ENCODE results near the gene NCOA6. TPM values are rescaled to one million over a fixed set of nuclear protein-coding genes. Genes with fewer than 3 reads are reported as not detected.
"Not testable (repeated sequence)": the region's sequence is repeated elsewhere in the genome, so short reads cannot be mapped to it uniquely, and the experiment has no call there.

Gene NCOA6
- polyA plus RNA-seq, 1 donor from 2014 or later, result 13.0 TPM

- Histone ChIP-seq H3F3A (ENCODE audit: insufficient read depth, low read length, poor library complexity, severe bottlenecking) (no peaks in the 10 kb centered on the region), H3K27ac (ENCODE audit: low read length) (no peak overlapping the region), H3K4me2 (ENCODE audit: low read length) (no peak overlapping the region), H4K20me1 (ENCODE audit: insufficient read depth) (peaks cover 8% of the 10 kb centered on the region), H3K9me2 (ENCODE audit: insufficient read depth, low read length) (no peaks in the 10 kb centered on the region), H3K4me3 (ENCODE audit: low read length) (no peak overlapping the region), H3K79me2 (replicated peaks; ENCODE audit: insufficient read depth, low read length) (peaks cover 74% of the 10 kb centered on the region), H3K9ac (ENCODE audit: low read length) (no peak overlapping the region), H3K9me3 (ENCODE audit: low read length) (no peaks in the 10 kb centered on the region), H3K36me3 (ENCODE audit: insufficient read depth, low read length) (no peaks in the 10 kb centered on the region), H3K27me3 (ENCODE audit: insufficient read depth, low read depth, low read length) (no peaks in the 10 kb centered on the region), H2AFZ (ENCODE audit: low read depth, low read length) (no peak overlapping the region)
- no peak for TF ChIP-seq POLR2AphosphoS5 (IDR thresholded peaks at IDR 0.05)
- no peak for TF ChIP-seq CTCF (IDR thresholded peaks at IDR 0.05; ENCODE audit: poor library complexity, severe bottlenecking)
- no peak for TF ChIP-seq EP300 (conservative IDR thresholded peaks at IDR 0.05; ENCODE audit: poor library complexity, severe bottlenecking)
- TF ChIP-seq TAF1 (IDR thresholded peaks at IDR 0.05; ENCODE audit: low read depth), result no peak
- TF ChIP-seq EZH2 (IDR thresholded peaks at IDR 0.05; ENCODE audit: borderline replicate concordance, insufficient read depth, low read length, poor library complexity, severe bottlenecking), result no peak
- no peak for TF ChIP-seq SMC3 (conservative IDR thresholded peaks at IDR 0.05; ENCODE audit: poor library complexity)
- TF ChIP-seq, protein P1, sequence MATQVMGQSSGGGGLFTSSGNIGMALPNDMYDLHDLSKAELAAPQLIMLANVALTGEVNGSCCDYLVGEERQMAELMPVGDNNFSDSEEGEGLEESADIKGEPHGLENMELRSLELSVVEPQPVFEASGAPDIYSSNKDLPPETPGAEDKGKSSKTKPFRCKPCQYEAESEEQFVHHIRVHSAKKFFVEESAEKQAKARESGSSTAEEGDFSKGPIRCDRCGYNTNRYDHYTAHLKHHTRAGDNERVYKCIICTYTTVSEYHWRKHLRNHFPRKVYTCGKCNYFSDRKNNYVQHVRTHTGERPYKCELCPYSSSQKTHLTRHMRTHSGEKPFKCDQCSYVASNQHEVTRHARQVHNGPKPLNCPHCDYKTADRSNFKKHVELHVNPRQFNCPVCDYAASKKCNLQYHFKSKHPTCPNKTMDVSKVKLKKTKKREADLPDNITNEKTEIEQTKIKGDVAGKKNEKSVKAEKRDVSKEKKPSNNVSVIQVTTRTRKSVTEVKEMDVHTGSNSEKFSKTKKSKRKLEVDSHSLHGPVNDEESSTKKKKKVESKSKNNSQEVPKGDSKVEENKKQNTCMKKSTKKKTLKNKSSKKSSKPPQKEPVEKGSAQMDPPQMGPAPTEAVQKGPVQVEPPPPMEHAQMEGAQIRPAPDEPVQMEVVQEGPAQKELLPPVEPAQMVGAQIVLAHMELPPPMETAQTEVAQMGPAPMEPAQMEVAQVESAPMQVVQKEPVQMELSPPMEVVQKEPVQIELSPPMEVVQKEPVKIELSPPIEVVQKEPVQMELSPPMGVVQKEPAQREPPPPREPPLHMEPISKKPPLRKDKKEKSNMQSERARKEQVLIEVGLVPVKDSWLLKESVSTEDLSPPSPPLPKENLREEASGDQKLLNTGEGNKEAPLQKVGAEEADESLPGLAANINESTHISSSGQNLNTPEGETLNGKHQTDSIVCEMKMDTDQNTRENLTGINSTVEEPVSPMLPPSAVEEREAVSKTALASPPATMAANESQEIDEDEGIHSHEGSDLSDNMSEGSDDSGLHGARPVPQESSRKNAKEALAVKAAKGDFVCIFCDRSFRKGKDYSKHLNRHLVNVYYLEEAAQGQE (IDR thresholded peaks at IDR 0.05; ENCODE audit: borderline replicate concordance), result no peak
- TF ChIP-seq RAD21 (conservative IDR thresholded peaks at IDR 0.05), result no peak
- TF ChIP-seq MXI1 (conservative IDR thresholded peaks at IDR 0.05; ENCODE audit: poor library complexity, severe bottlenecking), result no peak
Measured at GRCh38 chr20:34815636-34816035, 9.8 kb downstream of the NCOA6 start.

GRCh38 chr20:34808583-34808982 is 16.9 kb downstream of the NCOA6 start:
- Histone ChIP-seq H3K27me3 (ENCODE audit: insufficient read depth, low read depth, low read length) (no peaks in the 10 kb centered on the region), H3F3A (ENCODE audit: insufficient read depth, low read length, poor library complexity, severe bottlenecking) (no peaks in the 10 kb centered on the region), H3K9ac (ENCODE audit: low read length) (no peak overlapping the region), H3K79me2 (replicated peaks; ENCODE audit: insufficient read depth, low read length) (peaks cover 36% of the 10 kb centered on the region), H3K27ac (ENCODE audit: low read length) (no peak overlapping the region), H3K36me3 (ENCODE audit: insufficient read depth, low read length) (no peaks in the 10 kb centered on the region), H4K20me1 (ENCODE audit: insufficient read depth) (peaks cover 5% of the 10 kb centered on the region), H3K9me3 (ENCODE audit: low read length) (no peaks in the 10 kb centered on the region), H2AFZ (ENCODE audit: low read depth, low read length) (no peak overlapping the region), H3K4me2 (ENCODE audit: low read length) (no peak overlapping the region), H3K9me2 (ENCODE audit: insufficient read depth, low read length) (no peaks in the 10 kb centered on the region), H3K4me3 (ENCODE audit: low read length) (no peak overlapping the region)
- TF ChIP-seq RAD21 (conservative IDR thresholded peaks at IDR 0.05), result no peak

GRCh38 chr20:34807944-34808465 is 17.4 kb downstream of the NCOA6 start:
- not testable (repeated sequence) for H3K4me2 ChIP-seq (ENCODE audit: low read length); H3K9me2 ChIP-seq (ENCODE audit: insufficient read depth, low read length); H3K9me3 ChIP-seq (ENCODE audit: low read length); H3F3A ChIP-seq (ENCODE audit: insufficient read depth, low read length, poor library complexity, severe bottlenecking); H3K27me3 ChIP-seq (ENCODE audit: insufficient read depth, low read depth, low read length); H2AFZ ChIP-seq (ENCODE audit: low read depth, low read length); H3K4me3 ChIP-seq (ENCODE audit: low read length); H3K9ac ChIP-seq (ENCODE audit: low read length); H3K36me3 ChIP-seq (ENCODE audit: insufficient read depth, low read length); H3K27ac ChIP-seq (ENCODE audit: low read length); H4K20me1 ChIP-seq (ENCODE audit: insufficient read depth)
- peaks cover 31% of the 10 kb centered on the region for H3K79me2 ChIP-seq (replicated peaks; ENCODE audit: insufficient read depth, low read length)
